Measurements from ENCODE around the gene UNG.
A peak's percentile ranks its signal among the peaks of the same experiment; 100 is the strongest.
"Not testable (repeated sequence)": the region's sequence is repeated elsewhere in the genome, so short reads cannot be mapped to it uniquely, and the experiment has no call there.

UNG gene

DNA sequence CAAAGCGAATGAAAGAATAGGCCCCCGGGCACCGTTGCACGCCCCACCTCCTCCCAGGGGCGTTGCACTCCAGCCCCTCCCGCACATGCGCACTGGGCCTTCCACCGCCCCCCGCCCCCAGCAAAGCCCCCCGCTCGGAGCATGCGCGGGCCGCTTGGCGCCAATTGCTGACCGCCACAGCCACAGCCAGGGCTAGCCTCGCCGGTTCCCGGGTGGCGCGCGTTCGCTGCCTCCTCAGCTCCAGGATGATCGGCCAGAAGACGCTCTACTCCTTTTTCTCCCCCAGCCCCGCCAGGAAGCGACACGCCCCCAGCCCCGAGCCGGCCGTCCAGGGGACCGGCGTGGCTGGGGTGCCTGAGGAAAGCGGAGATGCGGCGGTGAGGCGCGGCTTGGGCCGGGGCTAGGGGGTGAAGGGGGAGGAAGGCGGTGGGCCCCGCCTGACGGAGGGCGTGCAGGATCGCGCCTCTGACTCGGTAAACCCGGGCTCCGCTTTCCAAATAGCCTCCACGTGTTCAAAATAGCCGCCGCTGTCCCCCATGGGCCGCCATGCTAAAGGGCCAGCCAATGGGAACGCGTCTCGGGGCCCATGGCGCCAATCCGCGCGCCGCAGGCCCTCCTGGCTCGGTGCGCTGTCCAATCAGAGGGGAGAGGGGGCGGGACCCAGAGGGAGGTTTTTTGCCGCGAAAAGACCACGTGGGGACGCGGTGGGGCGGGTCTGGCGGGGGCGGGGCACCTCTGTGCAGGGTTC is at the start of gene UNG:
Gene UNG (plus strand): TSS at position 163 of the 748 bp plus-strand sequence. CDS start 83 bp downstream, at position 246.
- peak; percentile 99 for DNase-seq (ENCODE audit: low spot score)

DNA sequence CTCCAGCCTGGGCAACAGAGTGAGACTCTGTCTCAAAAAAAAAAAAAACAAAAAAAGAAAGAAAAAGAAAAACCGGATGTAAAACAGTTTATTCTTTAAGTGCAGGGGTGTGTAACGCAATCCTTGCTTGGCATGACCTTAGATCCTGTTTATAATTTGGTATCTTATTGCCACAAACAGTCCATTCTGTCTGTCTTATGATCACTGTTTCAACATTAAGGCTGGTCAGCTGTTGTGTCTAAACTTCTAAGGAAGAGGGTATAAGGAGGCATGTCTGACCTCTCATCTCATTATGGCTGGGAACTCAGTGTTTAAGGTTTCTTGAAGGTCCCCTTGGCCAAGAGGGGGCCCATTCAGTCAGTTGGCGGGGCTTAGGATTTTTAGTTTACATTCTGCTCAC is 48.7 kb upstream of the UNG start:
- not testable (repeated sequence) for DNase-seq (ENCODE audit: low spot score)

DNA sequence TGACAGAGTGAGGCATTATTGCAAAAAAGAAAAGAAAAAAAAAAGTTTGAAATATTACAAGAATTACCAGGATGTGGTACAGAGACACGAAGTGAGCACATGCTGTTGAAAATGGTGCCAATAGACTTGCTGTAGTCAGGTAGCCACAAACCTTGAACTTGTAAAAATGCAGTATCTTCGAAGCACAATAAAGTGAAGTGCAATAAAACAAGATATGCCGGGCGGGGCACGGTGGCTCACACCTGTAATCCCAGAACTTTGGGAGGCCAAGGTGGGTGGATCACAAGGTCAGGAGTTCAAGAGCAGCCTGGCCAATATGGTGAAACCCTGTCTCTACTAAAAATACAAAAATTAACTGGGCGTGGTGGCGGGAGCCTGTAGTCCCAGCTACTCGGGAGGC is 47.6 kb upstream of the UNG start:
- not testable (repeated sequence) for DNase-seq (ENCODE audit: low spot score)

DNA sequence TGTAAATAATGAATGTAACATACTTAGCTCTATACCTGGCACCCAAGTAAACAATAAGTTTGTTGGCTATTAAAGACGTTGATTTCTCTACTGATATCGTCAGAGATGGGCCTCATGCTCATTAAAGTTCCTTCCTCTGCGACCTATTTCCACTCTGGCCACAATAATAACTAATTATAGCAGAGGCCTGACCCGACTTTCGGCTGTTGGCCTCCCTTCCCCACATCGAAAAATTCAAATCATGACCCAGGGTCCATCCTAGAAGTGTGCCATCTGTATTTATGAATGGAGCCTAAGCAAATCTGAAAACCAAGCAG is 45.3 kb upstream of the UNG start:
- DNase-seq (ENCODE audit: low spot score) = no peak

DNA sequence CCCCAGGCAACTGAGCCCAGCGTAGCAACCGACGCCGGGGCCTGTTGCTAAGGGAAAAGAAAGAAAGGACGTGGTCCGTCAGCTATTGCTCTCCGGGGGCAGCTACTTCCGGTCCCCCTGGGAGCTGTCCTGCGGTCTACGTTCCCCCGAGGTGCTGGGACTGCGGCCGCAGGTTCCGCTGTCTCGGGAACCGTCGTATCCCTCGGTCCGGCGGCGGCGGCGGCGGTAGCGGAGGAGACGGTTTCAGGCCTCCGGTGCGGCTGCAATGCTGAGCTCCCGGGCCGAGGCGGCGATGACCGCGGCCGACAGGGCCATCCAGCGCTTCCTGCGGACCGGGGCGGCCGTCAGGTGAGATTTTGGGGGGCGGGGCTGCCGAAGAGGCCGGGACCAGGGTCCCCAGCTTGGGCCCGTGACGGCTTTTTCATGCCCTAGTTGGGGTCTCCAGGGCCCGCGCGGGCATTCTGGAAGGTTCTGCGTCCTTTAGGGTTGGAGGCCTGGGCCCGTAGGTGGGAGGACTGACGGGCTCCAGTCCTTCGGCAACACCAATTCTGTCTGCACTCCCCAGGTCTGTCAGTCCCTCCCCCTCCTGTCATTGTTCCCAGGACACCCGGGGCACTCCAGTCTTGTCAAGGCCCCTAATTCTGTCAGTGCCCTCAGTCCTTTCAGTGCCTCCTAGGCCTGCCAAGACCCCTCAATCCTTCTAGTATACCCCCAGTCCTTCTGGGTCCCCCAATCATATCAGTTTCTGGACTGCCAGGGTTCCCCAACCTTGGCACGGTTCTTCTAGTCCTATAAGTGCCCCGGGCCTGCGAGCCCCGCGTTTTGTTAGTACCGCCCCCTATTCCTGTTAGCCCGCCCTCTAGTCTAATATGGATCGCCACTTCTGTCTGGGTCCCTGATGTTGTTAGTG is 44.7 kb upstream of the UNG start, which contains the start of gene USP30:
Gene USP30 (plus strand): TSS at position 163 of the 910 bp plus-strand sequence. CDS start 103 bp downstream, at position 266.
- DNase-seq (ENCODE audit: low spot score) = peak; percentile 82

DNA sequence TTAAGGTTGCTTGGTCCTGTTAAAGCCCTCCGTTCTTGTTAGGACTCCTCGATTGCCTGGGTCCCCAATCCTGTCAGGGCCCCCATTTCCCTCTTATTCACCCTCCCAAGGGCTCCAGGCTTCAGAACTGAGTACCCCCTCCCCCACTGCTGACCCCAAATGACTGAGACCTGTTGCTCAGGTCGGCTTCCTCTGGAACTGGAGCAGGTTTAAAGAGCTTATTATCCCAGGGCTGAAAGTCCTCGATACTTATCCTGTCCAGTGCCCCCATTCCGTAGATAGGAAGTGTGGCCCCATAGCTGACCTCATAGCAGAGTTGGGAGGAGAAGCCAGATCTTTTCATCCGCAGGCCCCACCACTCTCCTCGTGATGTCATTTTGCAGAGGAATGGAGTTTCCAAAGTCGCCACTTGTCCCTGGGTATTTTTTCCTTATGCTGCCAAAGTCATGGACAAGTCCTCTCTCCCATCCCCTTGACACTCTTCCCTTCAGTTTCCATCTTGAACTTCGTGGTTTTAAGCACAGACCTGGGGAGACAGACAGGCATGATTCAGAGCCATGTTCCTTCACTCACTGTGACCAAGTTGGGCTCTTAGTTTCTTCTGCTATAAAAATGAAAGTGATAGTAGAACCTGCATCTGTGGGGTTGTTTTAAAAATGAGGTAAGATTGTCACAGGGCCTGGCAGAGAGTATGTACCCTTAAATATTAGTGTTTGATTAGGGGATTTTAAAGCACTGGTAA is 43.8 kb upstream of the UNG start:
- DNase-seq (ENCODE audit: low spot score) = no peak

DNA sequence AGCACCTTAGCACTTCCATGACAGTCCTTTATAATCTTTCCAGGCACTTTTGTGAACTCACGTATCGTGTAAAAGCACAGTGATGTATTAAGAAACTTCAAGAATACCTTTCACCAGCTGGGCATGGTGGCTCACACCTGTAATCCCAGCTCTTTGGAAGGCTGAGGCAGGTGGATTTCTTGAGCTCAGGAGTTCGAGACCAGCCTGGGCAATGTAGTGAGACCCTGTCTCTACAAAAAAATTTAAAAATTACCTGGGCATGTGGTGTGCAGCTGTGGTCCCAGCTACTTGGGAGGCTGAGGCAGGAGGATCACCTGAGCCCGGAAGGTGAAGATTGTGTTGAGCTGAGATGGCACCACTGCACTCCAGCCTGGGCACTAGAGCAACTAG is 43.3 kb upstream of the UNG start:
- DNase-seq (ENCODE audit: low spot score) = not testable (repeated sequence)

DNA sequence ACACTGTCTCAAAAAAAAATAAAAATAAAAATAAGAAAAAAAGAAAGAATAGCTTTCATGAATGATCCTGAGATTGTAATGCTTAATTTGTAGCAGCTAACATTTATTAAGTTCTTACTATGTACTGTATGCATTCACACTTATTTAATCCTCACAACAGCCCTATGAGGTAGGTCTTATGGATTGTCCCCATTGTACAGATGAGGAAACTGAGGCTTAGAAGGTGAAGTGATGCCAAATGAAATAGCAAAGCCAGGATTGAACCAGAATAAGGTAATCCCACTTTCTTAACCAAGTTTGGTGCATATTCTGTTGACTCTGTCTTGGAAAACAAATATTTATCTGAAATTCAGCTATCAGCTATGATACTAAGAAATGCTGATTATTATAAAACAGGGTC is 42.9 kb upstream of the UNG start:
- no peak for DNase-seq (ENCODE audit: low spot score)

DNA sequence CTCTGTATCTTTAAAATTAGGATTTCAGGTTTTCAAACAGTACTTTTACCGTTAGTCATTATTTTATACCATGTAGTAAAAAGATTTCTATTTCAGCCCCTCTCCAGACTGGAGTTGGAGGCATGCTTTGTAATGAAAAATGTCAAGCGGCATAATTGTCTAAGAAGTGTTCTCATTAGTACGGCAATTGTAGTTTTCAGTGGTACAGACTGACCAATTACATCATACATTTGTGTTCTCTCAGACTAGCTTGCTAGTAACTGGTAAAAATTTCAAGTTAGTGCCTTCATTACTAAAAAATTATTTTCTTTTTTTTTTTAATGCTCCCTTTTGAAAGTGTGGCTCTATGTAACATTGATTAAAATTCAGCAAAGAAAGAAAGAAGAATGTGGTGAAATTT is 40.5 kb upstream of the UNG start:
- no peak for DNase-seq (ENCODE audit: low spot score)

DNA sequence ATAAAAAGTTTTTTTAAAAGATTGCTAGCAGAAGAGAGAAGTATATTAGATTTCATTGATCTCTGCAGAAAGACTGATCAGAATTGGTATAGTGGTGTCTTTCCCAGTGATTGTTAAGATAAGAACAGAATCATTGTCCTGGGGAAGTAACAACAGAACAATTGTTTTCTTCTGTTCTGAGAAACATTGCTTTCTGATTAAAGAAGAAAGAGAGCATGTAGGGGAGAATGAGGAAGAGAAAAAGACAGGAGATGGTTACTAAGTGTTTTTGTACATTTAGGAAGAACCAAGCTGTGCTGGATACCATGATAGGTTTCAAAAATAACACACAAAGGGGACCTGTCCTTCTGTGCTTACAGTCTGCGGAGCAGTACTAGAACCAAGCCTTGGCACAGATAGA is 40.0 kb upstream of the UNG start:
- no peak for DNase-seq (ENCODE audit: low spot score)

DNA sequence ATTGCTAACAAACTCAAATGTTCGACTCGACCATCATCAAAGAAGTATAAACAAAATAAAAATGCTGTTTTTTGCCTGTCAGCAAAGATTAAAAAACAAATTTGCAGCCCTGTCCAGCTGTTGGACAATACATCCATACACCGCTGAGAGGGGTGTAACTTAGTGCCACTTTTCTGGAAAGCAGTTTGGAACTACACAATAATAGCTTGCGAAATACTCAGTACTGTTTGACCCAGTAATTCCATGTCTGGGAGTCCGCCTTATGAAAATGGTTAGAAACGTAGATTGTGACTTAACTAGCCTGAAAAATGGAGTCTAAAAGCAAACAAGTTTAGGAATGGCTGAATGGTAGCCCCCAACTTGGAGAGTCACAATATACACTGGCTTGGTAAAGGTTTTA is 38.6 kb upstream of the UNG start:
- DNase-seq (ENCODE audit: low spot score) = no peak

DNA sequence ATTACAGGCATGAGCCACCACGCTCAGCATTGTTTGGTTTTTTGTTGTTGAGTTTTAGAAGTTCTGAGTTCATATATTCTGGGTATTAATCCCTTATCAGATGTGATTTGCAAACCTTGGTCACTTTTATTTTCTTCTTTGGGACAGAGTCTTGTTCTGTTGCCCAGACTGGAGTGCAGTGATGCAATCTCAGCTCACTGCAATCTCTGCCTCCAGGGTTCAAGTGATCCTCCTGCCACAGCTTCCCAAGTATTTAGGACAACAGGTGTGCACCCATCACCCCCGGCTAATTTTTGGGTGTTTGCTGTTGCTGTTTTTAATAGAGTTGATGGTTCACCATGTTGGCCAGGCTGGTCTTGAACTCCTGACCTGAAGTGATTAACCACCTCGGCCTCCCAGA is 33.3 kb upstream of the UNG start:
- no peak for DNase-seq (ENCODE audit: low spot score)

DNA sequence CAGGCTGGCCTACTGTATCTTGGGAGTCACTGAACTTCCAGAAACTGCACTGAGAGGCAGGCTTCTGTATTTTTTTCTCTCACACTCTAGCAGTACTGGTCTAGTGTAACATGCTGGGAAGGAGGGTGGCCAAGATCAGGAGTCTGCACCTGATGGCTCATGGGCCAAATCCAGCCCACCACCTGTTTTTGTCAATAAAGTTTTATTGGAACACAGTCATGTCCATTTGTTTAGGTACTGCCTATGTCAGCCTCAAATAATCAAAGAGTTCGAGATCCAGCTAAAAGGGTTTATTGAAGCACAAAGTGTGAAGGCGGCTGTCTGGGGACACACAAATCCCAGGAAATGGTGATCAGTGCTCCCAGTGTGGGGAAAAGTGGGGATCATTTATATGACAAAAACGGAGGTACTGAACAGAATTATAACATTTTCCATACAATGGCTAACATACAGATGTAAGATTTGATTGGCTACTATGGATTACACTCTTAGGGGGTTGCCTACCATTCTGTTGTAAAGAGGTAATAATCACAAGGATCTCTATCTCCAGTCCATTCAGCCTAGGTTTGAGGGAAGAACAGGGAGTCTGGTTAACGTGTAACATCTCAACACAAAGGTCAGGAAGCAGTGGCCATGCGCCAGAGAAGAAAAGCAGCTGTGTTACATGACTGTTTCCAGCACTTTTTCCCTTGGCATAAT is 32.1 kb upstream of the UNG start:
- DNase-seq (ENCODE audit: low spot score) = peak; percentile 17

DNA sequence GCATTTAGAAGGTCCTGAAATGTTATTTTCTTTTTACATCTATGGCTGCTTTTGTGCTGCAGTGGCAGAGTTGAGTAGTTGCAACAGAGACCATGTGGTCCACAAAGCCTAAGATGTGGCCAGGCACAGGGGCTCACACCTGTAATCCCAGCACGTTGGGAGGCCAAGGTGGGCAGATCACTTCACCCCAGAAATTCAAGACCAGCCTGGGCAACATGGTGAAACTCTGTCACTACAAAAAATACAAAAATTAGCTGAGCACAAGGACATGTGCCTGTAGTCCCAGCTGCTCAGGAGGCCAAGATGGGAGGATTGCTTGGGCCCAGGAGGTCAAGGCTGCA is 31.6 kb upstream of the UNG start:
- no peak for DNase-seq (ENCODE audit: low spot score)

DNA sequence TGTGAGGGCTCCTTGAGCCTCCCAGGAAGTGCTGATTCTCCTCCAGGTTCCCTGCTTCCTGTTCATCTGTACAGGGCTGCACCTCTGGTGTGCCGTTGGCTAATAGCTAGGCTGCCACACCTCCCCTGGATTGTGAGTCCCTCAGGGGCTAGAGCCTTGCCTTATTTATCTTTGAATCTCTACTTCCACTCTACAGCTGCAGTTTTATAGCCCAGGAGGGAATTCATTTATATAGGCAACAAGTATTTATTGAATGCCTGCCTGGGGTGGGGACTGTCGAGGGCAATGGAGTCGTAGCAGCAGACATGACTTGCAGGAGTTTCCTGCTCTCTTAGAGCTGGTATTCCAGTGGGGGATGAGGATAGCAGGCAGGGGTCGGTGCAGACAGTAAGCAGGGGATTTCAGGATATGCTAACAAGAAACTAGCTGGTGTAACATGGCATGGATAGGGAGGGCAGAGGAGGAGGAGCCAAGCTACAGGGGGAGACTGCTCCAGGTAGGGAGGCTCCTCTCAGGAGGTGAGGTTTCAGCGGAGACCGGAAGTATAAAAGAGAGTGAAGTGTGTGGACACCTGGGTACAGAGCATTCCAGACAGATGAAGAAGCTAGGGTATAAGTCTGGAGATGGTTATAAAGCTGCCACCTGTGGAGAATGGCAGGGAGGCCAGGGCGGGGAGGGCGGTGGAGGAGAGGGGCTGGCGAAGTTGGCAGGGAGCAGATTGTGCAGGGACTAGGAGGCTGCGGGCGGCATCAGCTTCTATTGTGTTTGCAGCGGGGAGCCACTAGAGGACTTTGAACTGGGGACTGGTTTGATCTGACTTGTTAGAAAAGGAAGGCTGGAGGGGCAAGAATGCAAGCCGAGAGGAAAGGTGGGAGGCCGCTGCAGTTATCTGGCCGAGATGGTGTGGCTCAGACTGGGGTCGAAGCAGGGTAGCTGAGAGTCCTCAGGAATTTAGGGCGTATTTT is 27.8 kb upstream of the UNG start:
- DNase-seq (ENCODE audit: low spot score) = peak; percentile 47

DNA sequence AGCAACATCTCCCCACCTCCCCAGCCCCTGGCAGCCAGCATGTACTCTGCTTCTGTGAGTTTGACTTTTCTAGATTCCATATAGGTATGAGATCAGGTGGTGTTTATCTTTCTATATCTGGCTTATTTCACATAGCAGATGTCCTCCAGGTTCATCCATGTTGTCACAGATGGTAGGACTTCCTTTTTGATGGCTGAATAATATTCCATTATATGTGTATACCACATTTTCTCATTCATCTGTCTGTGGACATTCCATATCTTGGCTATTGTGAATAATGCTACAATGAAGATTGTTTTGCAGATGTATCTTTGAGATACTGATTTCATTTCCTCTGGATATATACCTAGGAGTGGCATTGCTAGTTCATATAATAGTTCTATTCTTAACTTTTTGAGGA is 22.5 kb upstream of the UNG start:
- DNase-seq (ENCODE audit: low spot score) = no peak

DNA sequence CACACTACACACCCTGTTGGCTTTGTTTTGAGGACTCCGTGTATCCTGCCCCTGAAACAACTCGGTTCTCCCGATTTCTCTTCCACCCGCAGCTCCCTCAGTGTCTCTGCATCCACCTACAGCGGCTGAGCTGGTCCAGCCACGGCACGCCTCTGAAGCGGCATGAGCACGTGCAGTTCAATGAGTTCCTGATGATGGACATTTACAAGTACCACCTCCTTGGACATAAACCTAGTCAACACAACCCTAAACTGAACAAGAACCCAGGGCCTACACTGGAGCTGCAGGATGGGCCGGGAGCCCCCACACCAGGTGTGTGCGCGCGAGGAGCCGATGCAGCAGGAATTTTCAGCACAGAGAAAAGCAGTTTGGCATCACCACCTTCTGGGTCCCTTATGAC is 14.6 kb upstream of the UNG start:
- DNase-seq (ENCODE audit: low spot score) = no peak

DNA sequence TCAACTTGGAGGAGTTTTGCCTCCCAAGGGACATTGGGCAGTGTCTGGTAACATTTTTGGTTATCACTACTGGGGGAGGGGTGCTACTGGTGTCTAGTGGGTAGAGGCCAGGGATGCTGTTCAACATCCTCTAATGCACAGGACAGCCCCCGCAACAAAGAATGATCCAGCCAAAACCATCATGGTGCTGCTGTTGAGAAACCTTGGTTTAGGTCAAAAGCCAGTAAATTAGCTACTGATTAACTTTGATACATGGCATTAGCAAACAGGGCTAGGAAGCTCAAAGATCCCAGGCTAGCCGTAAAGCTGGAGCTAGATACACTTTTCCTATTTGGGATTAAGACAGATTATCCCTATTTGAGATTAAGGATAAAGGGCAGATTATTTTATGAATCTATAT is 13.0 kb upstream of the UNG start:
- DNase-seq (ENCODE audit: low spot score) = peak; percentile 57

DNA sequence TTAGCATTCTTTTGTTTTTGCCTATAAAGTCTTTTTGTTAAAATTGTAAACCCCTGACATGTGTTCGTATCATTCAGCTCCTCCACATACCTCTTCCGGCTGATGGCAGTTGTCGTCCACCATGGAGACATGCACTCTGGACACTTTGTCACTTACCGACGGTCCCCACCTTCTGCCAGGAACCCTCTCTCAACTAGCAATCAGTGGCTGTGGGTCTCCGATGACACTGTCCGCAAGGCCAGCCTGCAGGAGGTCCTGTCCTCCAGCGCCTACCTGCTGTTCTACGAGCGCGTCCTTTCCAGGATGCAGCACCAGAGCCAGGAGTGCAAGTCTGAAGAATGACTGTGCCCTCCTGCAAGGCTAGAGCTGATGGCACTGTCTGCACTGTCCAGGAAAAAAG is 11.8 kb upstream of the UNG start:
- no peak for DNase-seq (ENCODE audit: low spot score)

DNA sequence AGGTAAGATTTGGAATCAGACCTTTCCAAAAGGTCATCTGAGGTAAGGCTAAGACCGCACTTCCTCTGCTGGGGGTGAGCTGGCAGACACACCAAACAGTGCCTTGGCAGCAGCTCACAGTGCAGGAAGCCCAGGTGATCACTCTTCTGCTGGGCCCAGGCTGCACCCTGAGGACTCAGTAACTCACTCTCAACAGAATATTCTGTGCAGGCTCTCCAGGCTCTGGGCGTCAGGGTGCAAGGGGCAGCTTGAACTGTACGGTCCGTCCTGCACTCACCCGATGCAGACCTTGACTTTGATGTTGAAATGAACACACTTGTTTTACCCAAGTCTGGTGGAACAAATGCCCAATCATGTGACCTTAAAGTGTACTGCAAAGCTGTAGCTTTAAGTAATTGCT is 10.1 kb upstream of the UNG start:
- no peak for DNase-seq (ENCODE audit: low spot score)

DNA sequence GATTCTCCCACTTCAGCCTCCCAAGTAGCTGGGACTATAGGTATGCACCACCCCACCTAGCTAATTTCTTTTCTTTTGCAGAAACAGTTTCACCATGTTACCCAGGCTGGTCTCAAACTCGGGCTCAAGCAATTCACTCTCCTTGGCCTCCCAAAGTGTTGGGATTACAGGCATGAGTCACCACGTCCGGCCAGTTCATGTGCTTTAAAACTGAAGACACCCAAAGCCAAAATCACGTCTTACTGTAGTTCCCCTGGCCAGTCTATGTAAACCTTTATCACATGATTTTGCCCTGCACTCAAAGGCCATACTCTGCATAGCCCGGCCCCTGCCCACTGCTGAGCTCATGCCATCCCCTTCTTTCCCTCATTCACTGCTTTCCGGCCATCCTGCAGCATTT is 8.6 kb upstream of the UNG start:
- no peak for DNase-seq (ENCODE audit: low spot score)
